Retinal pigment epithelial cell (primary cell): ENCODE data around the gene DSC1.
"Not testable (repeated sequence)": the region's sequence is repeated elsewhere in the genome, so short reads cannot be mapped to it uniquely, and the experiment has no call there.

Source experiments
- DNase-seq: peaks from one replicate; pipeline ENCODE4 v3.0.0-alpha.2; 2010; ENCODE audit warnings: low read depth
- H3K4me3 ChIP-seq: 2 replicates; pipeline ENCODE4 v1.5.1; 2011; ENCODE audit warnings: mild to moderate bottlenecking, low read length, control low read depth, moderate library complexity
- CTCF ChIP-seq: conservative IDR thresholded peaks from 2 replicates; pipeline ENCODE4 v1.5.1; 2011; ENCODE audit warnings: low read depth, low read length, control low read depth, inconsistent platforms

The DSC1 gene

GRCh38 chr18:31134988-31135529 is 27.6 kb downstream of the DSC1 start:
- DNase-seq, result no peak
- H3K4me3 ChIP-seq, result no peak overlapping the region
- no peak for TF ChIP-seq CTCF

GRCh38 chr18:31129398-31130115 is 33.1 kb downstream of the DSC1 start:
- H3K4me3 ChIP-seq, result no peak overlapping the region
- TF ChIP-seq CTCF, result no peak
- no peak for DNase-seq

- DNase-seq, result no peak
- H3K4me3 ChIP-seq, result no peak overlapping the region
- TF ChIP-seq CTCF, result no peak
Observed at GRCh38 chr18:31125878-31126277, 36.8 kb downstream of the DSC1 start.

GRCh38 chr18:31123125-31123524 is 39.5 kb downstream of the DSC1 start:
- H3K4me3 ChIP-seq, DNase-seq: not testable (repeated sequence)

GRCh38 chr18:31120594-31120993 is 42.1 kb downstream of the DSC1 start:
- DNase-seq, result no peak
- H3K4me3 ChIP-seq, result no peak overlapping the region
- no peak for TF ChIP-seq CTCF

GRCh38 chr18:31116853-31117595 is 45.6 kb downstream of the DSC1 start:
- no peak overlapping the region for H3K4me3 ChIP-seq
- no peak for TF ChIP-seq CTCF
- no peak for DNase-seq

GRCh38 chr18:31112804-31113203 is 49.9 kb downstream of the DSC1 start:
- no peak for DNase-seq
- no peak overlapping the region for H3K4me3 ChIP-seq
- TF ChIP-seq CTCF, result no peak
